ENCODE measurements around the gene RBM14.
A peak's percentile ranks its signal among the peaks of the same experiment; 100 is the strongest.
"Not testable (repeated sequence)": the region's sequence is repeated elsewhere in the genome, so short reads cannot be mapped to it uniquely, and the experiment has no call there.

Gene RBM14

GRCh38 chr11:66626926-66627325, 10.5 kb downstream of the RBM14 start:
- DNase-seq: peak in 5 of 42 donors; percentile 7 to 40 (median 23)
- intact Hi-C loops (cut with DNase I): no loop called here

GRCh38 chr11:66628061-66628603, 11.7 kb downstream of the RBM14 start:
- intact Hi-C loops (cut with DNase I): no loop called here

DNA sequence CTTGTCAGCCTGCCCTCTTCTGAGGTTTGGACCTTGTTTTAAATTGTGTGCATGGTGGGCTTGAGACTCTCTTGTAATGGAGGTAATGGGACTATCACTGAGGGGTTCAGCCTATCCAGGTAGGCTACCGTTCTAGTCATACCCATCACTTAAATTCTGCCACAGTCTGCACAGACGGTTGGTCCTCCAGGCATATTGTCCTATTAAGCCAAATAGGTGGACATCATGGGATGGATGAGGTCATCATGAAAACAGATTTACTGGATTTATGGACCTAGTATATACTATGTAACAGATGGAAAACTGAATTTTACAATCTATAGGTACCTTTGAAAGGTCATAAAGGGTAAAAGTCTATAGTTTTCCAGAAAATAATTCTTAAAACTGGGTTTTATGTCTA, 12.9 kb downstream of the RBM14 start:
- DNase-seq: no peak
- intact Hi-C loops (cut with DNase I): no loop called here

More at GRCh38 chr11:66628061-66628603, 11.7 kb downstream of the RBM14 start:
- no peak for DNase-seq

DNA sequence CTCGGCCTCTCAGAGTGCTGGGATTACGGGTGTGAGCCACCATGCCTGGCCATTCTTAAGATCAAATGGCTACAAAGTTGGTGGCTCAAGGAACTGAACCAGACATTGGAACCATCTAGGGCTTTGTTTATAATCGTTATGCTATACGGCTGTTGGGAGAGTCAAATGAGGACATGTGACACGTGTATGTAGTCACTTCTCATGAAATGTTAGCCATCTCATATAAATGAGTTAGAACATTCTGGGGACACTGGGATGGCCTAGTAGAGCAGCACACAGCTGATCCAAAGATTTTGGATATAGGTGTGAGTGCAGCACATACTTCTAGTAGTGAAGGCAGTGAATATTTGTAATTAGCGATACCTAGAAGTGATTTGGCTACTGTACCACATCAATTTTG, 15.5 kb downstream of the RBM14 start:
- DNase-seq: no peak
- intact Hi-C loops (cut with DNase I): no loop called here

- DNase-seq: no peak
- intact Hi-C loops (cut with DNase I): no loop called here
Observed at GRCh38 chr11:66632952-66633351, 16.5 kb downstream of the RBM14 start.

GRCh38 chr11:66636411-66636810, 20.0 kb downstream of the RBM14 start:
- intact Hi-C loops (cut with DNase I): no loop called here
- no peak for DNase-seq

GRCh38 chr11:66637557-66638176, 21.2 kb downstream of the RBM14 start:
- DNase-seq: peak in 2 of 42 donors; percentile 9 to 18
- intact Hi-C loops (cut with DNase I): loop anchor here (2.0 kb wide), 1 partner anchor 21 kb away; the partner anchor contains the start of gene RBM14

- DNase-seq: peak; percentile 96 to 100 (median 99)
- intact Hi-C loops (cut with DNase I): loop anchor here (2.0 kb wide), 1 partner anchor 22 kb away; the partner anchor contains the start of gene RBM14
Observed at GRCh38 chr11:66638177-66639065, 22.0 kb downstream of the RBM14 start, which contains the start of gene RBM4. RBM4 (plus strand) TSS chr11:66638703; CDS start chr11:66639712, 1,009 bp downstream.

DNA sequence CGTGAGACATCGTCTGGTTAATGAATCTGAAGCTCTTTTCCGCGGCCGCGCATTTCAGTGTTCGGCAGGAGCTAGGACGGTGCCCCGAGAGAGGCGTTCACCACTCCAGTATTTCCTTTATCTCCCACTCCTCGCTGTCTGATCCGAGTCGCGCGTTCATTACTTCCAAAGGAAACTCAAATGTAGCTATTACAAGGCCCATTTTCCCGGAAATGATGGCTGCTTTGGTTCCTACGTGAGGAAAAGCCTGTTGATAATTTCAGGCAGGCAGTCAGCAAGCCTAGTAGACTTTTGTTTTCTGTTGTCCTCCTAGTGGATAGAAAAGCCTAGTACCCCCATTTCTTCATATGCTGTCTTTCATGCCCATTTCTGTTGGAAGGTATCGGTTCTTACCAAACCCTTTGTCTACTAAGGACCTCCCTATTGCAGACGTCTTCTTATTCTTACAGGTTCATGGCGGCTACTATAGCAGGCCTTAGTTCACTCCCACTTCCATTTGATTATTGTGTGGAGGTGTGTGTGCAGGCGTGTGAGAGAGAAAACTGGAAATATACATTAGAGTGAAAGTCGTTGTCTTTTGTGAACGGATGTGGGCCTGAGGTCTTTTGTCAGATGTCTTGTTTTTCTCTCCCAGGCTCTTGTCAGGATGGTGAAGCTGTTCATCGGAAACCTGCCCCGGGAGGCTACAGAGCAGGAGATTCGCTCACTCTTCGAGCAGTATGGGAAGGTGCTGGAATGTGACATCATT, 22.8 kb downstream of the RBM14 start:
- DNase-seq: peak in 11 of 42 donors; percentile 10 to 59 (median 36)
- intact Hi-C loops (cut with DNase I): loop anchor here (2.0 kb wide), 1 partner anchor 22 kb away; the partner anchor contains the start of gene RBM14

DNA sequence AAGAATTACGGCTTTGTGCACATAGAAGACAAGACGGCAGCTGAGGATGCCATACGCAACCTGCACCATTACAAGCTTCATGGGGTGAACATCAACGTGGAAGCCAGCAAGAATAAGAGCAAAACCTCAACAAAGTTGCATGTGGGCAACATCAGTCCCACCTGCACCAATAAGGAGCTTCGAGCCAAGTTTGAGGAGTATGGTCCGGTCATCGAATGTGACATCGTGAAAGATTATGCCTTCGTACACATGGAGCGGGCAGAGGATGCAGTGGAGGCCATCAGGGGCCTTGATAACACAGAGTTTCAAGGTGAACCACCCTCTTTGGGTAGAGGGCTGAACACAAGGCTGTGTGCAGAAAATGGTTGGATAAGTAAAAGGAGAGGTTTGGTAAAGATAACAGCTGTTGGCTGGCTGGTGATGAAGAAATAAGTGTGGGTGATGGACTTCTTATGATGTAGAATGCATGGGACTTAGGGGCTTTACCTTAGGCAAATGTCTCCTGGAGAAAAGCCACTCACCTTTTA, 23.4 kb downstream of the RBM14 start:
- intact Hi-C loops (cut with DNase I): loop anchor here (2.0 to 5.0 kb wide), 2 partner anchors 23 to 37 kb away; partner anchors contain the start of genes RBM14 and RBM4B
- not testable (repeated sequence) for DNase-seq

- intact Hi-C loops (cut with DNase I): loop anchor here (5.0 kb wide), 1 partner anchor 35 kb away; the partner anchor contains the start of gene RBM4B
- DNase-seq: no peak
Observed at GRCh38 chr11:66641834-66642233, 25.4 kb downstream of the RBM14 start.

- intact Hi-C loops (cut with DNase I): loop anchor here (5.0 kb wide), 1 partner anchor 33 kb away; the partner anchor contains the start of gene RBM4B
- DNase-seq: no peak
Observed at GRCh38 chr11:66643745-66644437, 27.5 kb downstream of the RBM14 start.

- intact Hi-C loops (cut with DNase I): no loop called here
- DNase-seq: no peak
Observed at GRCh38 chr11:66646828-66647227, 30.4 kb downstream of the RBM14 start.

- intact Hi-C loops (cut with DNase I): no loop called here
- no peak for DNase-seq
Observed at GRCh38 chr11:66649903-66650302, 33.5 kb downstream of the RBM14 start.

GRCh38 chr11:66651016-66651415, 34.6 kb downstream of the RBM14 start:
- intact Hi-C loops (cut with DNase I): no loop called here
- DNase-seq: no peak

- DNase-seq: peak in 6 of 42 donors; percentile 11 to 43 (median 18)
Observed at GRCh38 chr11:66652651-66653050, 36.2 kb downstream of the RBM14 start.

GRCh38 chr11:66653123-66653522, 36.7 kb downstream of the RBM14 start:
- DNase-seq: peak in 6 of 42 donors; percentile 18 to 53 (median 28)
- intact Hi-C loops (cut with DNase I): no loop called here

More at GRCh38 chr11:66652651-66653050, 36.2 kb downstream of the RBM14 start:
- intact Hi-C loops (cut with DNase I): no loop called here

GRCh38 chr11:66659763-66660162, 43.3 kb downstream of the RBM14 start:
- intact Hi-C loops (cut with DNase I): no loop called here
- no peak for DNase-seq

All from head of caudate nucleus (tissue), 42 donors.